ENCODE results near the gene ZFHX3.

DNA sequence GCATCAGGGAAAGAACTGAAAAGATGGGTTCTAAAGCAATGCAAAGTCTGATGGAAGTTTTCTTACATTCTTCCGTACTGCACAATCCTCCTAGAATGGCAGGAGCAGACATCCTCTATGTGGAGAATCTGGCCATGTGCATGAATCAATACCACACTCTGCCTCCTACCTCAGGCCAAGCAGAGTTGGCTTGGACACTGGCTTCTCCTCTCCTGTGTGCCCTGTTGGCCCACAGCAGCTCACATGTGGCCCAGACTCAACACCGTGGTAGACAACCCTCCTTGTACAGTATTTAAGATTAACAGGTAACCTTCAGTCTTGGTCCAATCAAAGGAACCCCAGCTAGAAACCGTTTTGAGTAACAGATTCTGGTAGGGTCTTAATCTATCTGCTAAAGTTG lies 101.9 kb downstream of the ZFHX3 start:
- TF ChIP-seq, protein P1, sequence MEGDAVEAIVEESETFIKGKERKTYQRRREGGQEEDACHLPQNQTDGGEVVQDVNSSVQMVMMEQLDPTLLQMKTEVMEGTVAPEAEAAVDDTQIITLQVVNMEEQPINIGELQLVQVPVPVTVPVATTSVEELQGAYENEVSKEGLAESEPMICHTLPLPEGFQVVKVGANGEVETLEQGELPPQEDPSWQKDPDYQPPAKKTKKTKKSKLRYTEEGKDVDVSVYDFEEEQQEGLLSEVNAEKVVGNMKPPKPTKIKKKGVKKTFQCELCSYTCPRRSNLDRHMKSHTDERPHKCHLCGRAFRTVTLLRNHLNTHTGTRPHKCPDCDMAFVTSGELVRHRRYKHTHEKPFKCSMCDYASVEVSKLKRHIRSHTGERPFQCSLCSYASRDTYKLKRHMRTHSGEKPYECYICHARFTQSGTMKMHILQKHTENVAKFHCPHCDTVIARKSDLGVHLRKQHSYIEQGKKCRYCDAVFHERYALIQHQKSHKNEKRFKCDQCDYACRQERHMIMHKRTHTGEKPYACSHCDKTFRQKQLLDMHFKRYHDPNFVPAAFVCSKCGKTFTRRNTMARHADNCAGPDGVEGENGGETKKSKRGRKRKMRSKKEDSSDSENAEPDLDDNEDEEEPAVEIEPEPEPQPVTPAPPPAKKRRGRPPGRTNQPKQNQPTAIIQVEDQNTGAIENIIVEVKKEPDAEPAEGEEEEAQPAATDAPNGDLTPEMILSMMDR (IDR thresholded peaks at IDR 0.05) = no peak
- TF ChIP-seq POLR2A (IDR thresholded peaks at IDR 0.05) = no peak

All from heart left ventricle (tissue), 13 donors.